A549 (cell line): Measurements from ENCODE around the gene TIGD6. TPM values are rescaled to one million over a fixed set of nuclear protein-coding genes. Genes with fewer than 3 reads are reported as not detected.
A peak's percentile ranks its signal among the peaks of the same experiment; 100 is the strongest.

Experiments
- ATAC-seq, 2 experiments: fragments of 200-7000 bp in 1 of 2; fragments of >200 bp in 1 of 2; cut with Nextera tagmentation in 1 of 2; cut with Tn5 transposase in 1 of 2; 3 replicates each; pipeline versions ENCODE4 v1.8.0 to v1.9.1; 2018 to 2020; ENCODE audit warnings: mild to moderate bottlenecking in 1 of 2, moderate library complexity in 1 of 2
- CTCF ChIA-PET: fragments of 300-600 bp; sonication (Branson Sonifier 250); formaldehyde crosslinking; extraction: SDS; loops from one replicate; lab custom pipeline; 2021; ENCODE audit warnings: antibody characterized with exemption, inconsistent platforms; lab: Yijun Ruan, JAX
- POLR2A ChIA-PET: fragments of 350-600 bp; formaldehyde crosslinking; extraction: SDS; loops from one replicate; lab custom pipeline; 2021; ENCODE audit warnings: antibody characterized with exemption, inconsistent platforms; lab: Yijun Ruan, JAX
- DNase-seq, 2 experiments: peaks; one replicate each; pipeline versions ENCODE4 v3.0.0 to v3.0.0-alpha.2; 2011 to 2016; ENCODE audit warnings: low read depth in 1 of 2, low spot score in 1 of 2
- FAIRE-seq: peaks from 2 replicates; lab custom pipeline; 2011; peaks lifted over from hg19 to GRCh38; lab: Jason Lieb, UNC
- H3K27ac ChIP-seq, 2 experiments: fragments of >200 bp; sonication (Bioruptor Twin); formaldehyde crosslinking; 3 replicates each; pipeline ENCODE4 v1.5.1; 2016 to 2017
- H3K4me1 ChIP-seq: fragments of >200 bp; sonication (Bioruptor Twin); formaldehyde crosslinking; 3 replicates; pipeline ENCODE4 v1.6.1; 2016
- H3K4me2 ChIP-seq: fragments of >200 bp; sonication (Bioruptor Twin); formaldehyde crosslinking; 3 replicates; pipeline ENCODE4 v1.6.1; 2016
- H3K4me3 ChIP-seq: fragments of >200 bp; sonication (Bioruptor Twin); formaldehyde crosslinking; 3 replicates; pipeline ENCODE4 v1.5.1; 2016
- H3K9me3 ChIP-seq: fragments of >200 bp; sonication (Bioruptor Twin); formaldehyde crosslinking; 3 replicates; pipeline ENCODE4 v1.6.1; 2016
- ATOH8 ChIP-seq: fragments of 250-450 bp; sonication (Bioruptor Pico); IDR thresholded peaks from 2 replicates; pipeline ENCODE4 v1.5.0; 2020; ENCODE audit warnings: low read depth, mild to moderate bottlenecking, moderate library complexity
- BCL3 ChIP-seq: fragments of >200 bp; sonication (Bioruptor Twin); formaldehyde crosslinking; IDR thresholded peaks from 3 replicates; pipeline ENCODE4 v1.6.1; 2016
- CHD2 ChIP-seq: fragments of 150-350 bp; IDR thresholded peaks from 2 replicates; pipeline ENCODE4 v1.6.1; 2014; ENCODE audit warnings: low read length; ENCODE audit not compliant: partially characterized antibody
- EHF ChIP-seq: fragments of 250-450 bp; sonication (Bioruptor Pico); IDR thresholded peaks from 2 replicates; pipeline ENCODE4 v1.5.0; 2020; ENCODE audit warnings: mild to moderate bottlenecking
- EP300 ChIP-seq, 2 experiments: fragments of >200 bp; sonication (Bioruptor Twin); formaldehyde crosslinking; IDR thresholded peaks; 2 replicates in 1 of 2; 3 replicates in 1 of 2; pipeline ENCODE4 v1.6.1; 2016 to 2017
- FOSL2 ChIP-seq, 2 experiments: fragments of 450-650 bp in 1 of 2; fragments of >200 bp in 1 of 2; sonication (Bioruptor Twin) in 1 of 2; formaldehyde crosslinking; IDR thresholded peaks; 2 replicates each; pipeline versions ENCODE4 v1.5.0 to v1.6.1; 2016 to 2020; ENCODE audit warnings: mild to moderate bottlenecking in 1 of 2, moderate library complexity in 1 of 2
- FOXS1 ChIP-seq: fragments of 250-450 bp; sonication (Bioruptor Pico); IDR thresholded peaks from 2 replicates; pipeline ENCODE4 v1.5.0; 2020; ENCODE audit warnings: mild to moderate bottlenecking, moderate library complexity
- HOXB13 ChIP-seq: fragments of 250-450 bp; sonication (Bioruptor Pico); IDR thresholded peaks from 2 replicates; pipeline ENCODE4 v1.5.0; 2020; ENCODE audit warnings: low read depth, mild to moderate bottlenecking, moderate library complexity
- JUNB ChIP-seq: fragments of >200 bp; sonication (Bioruptor Twin); formaldehyde crosslinking; IDR thresholded peaks from 2 replicates; pipeline ENCODE4 v1.6.1; 2016
- MAFK ChIP-seq: fragments of 450-650 bp; IDR thresholded peaks from 2 replicates; pipeline ENCODE4 v1.6.1; 2014; ENCODE audit not compliant: partially characterized antibody
- MAZ ChIP-seq: fragments of 150-350 bp; IDR thresholded peaks from 2 replicates; pipeline ENCODE4 v1.6.1; 2014; ENCODE audit warnings: antibody characterized with exemption, low read depth, low read length, borderline replicate concordance
- MYC ChIP-seq: IDR thresholded peaks from 2 replicates; pipeline ENCODE4 v1.6.1; 2012; ENCODE audit warnings: mild to moderate bottlenecking, inconsistent platforms, low read length, improper control_type of control experiment, borderline replicate concordance
- NR3C1 ChIP-seq: fragments of >200 bp; sonication (Bioruptor Twin); formaldehyde crosslinking; IDR thresholded peaks from 3 replicates; pipeline ENCODE4 v1.6.1; 2017
- PHF8 ChIP-seq: fragments of 200-600 bp; sonication (generic); IDR thresholded peaks from 2 replicates; pipeline ENCODE4 v1.6.1; 2016; ENCODE audit warnings: low read depth, mild to moderate bottlenecking, antibody characterized with exemption, moderate library complexity, borderline replicate concordance
- POLR2AphosphoS2 ChIP-seq: conservative IDR thresholded peaks from 2 replicates; pipeline ENCODE4 v1.6.1; 2012; ENCODE audit warnings: low read length, improper control_type of control experiment, inconsistent platforms
- RCOR1 ChIP-seq: fragments of 150-350 bp; IDR thresholded peaks from 2 replicates; pipeline ENCODE4 v1.6.1; 2014; ENCODE audit warnings: antibody characterized with exemption, low read length, low read depth
- REST ChIP-seq: fragments of 200-600 bp; sonication (generic); IDR thresholded peaks from 2 replicates; pipeline ENCODE4 v1.6.1; 2016; ENCODE audit warnings: antibody characterized with exemption, mild to moderate bottlenecking, moderate library complexity
- SMC3 ChIP-seq: fragments of >200 bp; sonication (Bioruptor Twin); formaldehyde crosslinking; IDR thresholded peaks from 3 replicates; pipeline ENCODE4 v1.6.1; 2018; ENCODE audit warnings: inconsistent platforms
- TP53 ChIP-seq: fragments of 250-450 bp; sonication (Bioruptor Pico); IDR thresholded peaks from 2 replicates; pipeline ENCODE4 v1.5.0; 2021; ENCODE audit warnings: mild to moderate bottlenecking, moderate library complexity
- ZC3H11A ChIP-seq: fragments of 450-650 bp; IDR thresholded peaks from 2 replicates; pipeline ENCODE4 v1.6.1; 2014; ENCODE audit warnings: antibody characterized with exemption, mild to moderate bottlenecking
- ZSCAN20 ChIP-seq: fragments of 250-450 bp; sonication (Bioruptor Pico); IDR thresholded peaks from 2 replicates; pipeline ENCODE4 v1.8.0; 2022; ENCODE audit warnings: mild to moderate bottlenecking, moderate library complexity
- WGBS: methylation state at CpG from one replicate; pipeline ENCODE4 v1.1.6; 2017; ENCODE audit errors: missing lambda C conversion rate; 5-methylcytosine and 5-hydroxymethylcytosine counted together
- polyA plus RNA-seq, 4 experiments: library from polyadenylated mRNA; depleted of rRNA in 3 of 4; stranded (reverse); fragments of >200 nt; fragmentation: RNase III in 1 of 4; extraction: RNeasy Plus Mini Kit Qiagen cat#74134 plus additional on column Dnase treatment in 1 of 4; gene quantifications; 2 replicates in 3 of 4; 3 replicates in 1 of 4; pipeline ENCODE4 v1.2.3, GENCODE V29; 2011 to 2017
- TF ChIP-seq, protein P1 (sequence below): IDR thresholded peaks from 2 replicates; pipeline ENCODE4 v1.6.1; 2012; ENCODE audit warnings: low read depth, borderline replicate concordance
- TF ChIP-seq, protein P2 (sequence below): fragments of >200 bp; sonication (Bioruptor Twin); formaldehyde crosslinking; IDR thresholded peaks from 2 replicates; pipeline ENCODE4 v1.6.1; 2016
- TF ChIP-seq, protein P3 (sequence below): fragments of 450-650 bp; IDR thresholded peaks from 2 replicates; pipeline ENCODE4 v1.6.1; 2014; ENCODE audit warnings: antibody characterized with exemption

TIGD6 gene
- polyA plus RNA-seq, 2 of the 4 experiments (the other 2 are of a cell fraction): 4.3 to 7.3 TPM

DNA sequence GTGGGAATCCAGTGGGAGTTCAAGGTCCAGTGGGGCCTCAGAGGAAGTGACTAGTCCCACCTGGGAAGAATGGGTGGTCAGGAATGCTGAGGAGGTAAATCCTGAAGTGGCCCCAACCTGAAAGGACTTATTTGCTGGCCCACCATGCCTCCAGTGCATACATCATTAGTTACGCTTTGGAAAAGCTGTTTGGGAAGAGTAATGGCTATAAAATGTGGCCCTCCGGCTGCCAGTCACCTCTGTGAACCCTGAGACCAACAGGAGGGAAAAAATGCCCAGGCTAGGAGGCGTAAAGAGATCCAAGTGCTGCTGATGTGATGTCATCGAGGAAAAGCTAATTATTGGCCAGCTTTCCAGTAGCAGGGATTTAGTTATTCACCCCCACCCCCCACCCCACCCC, 42.6 kb downstream of the TIGD6 start (continued):
- TF ChIP-seq EP300 (IDR thresholded peaks at IDR 0.05): peak in 1 of 2 experiments; percentile 68; a peak in 1 of 5 replicates
- TF ChIP-seq TP53 (CRISPR knock-in tag): no peak
- TF ChIP-seq, protein P1, sequence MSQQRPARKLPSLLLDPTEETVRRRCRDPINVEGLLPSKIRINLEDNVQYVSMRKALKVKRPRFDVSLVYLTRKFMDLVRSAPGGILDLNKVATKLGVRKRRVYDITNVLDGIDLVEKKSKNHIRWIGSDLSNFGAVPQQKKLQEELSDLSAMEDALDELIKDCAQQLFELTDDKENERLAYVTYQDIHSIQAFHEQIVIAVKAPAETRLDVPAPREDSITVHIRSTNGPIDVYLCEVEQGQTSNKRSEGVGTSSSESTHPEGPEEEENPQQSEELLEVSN: no peak
- no peak for TF ChIP-seq HOXB13
- TF ChIP-seq FOXS1: no peak
- TF ChIP-seq MAFK: peak; percentile 65
- no peak for TF ChIP-seq POLR2AphosphoS2
- TF ChIP-seq ZSCAN20 (CRISPR knock-in tag): no peak
- no peak for TF ChIP-seq CHD2
- no peak for TF ChIP-seq ZC3H11A
- TF ChIP-seq MYC: no peak
- TF ChIP-seq PHF8: no peak
- TF ChIP-seq, protein P2, sequence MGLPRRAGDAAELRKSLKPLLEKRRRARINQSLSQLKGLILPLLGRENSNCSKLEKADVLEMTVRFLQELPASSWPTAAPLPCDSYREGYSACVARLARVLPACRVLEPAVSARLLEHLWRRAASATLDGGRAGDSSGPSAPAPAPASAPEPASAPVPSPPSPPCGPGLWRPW: no peak
- no peak for TF ChIP-seq EHF
- TF ChIP-seq ATOH8: no peak
- TF ChIP-seq BCL3: no peak
- TF ChIP-seq FOSL2 (IDR thresholded peaks at IDR 0.05): no peak
- peak; percentile 79 for TF ChIP-seq FOSL2 (CRISPR knock-in tag; IDR thresholded peaks at IDR 0.05)
- no peak for TF ChIP-seq RCOR1
- TF ChIP-seq MAZ: no peak
- no peak for TF ChIP-seq NR3C1
- TF ChIP-seq, protein P3, sequence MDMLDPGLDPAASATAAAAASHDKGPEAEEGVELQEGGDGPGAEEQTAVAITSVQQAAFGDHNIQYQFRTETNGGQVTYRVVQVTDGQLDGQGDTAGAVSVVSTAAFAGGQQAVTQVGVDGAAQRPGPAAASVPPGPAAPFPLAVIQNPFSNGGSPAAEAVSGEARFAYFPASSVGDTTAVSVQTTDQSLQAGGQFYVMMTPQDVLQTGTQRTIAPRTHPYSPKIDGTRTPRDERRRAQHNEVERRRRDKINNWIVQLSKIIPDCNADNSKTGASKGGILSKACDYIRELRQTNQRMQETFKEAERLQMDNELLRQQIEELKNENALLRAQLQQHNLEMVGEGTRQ: no peak
- TF ChIP-seq JUNB: 0 out of 2 replicates have a peak, but pooled peaks have one; percentile 14
- no peak for TF ChIP-seq SMC3

DNA sequence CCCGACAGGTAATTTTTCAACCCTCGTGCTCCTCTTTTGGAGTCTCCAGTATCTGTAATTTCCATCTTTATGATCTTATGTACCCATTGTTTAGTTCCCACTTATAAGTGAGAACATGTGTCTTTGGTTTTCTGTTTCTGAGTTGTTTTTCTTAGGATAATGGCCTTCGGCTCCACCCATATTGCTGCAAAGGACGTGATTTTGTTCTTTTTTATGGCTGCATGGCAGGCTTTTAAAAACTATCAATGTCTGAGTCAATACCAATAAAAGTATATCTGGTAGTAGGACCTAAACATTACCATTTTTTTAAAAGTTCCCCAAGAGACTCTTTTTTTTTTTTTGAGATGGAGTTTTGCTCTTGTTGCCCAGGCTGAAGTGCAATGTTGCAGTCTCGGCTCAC, 43.8 kb downstream of the TIGD6 start:
- Histone ChIP-seq H3K9me3 (no peaks in the 10 kb centered on the region), H3K4me1 (peaks cover 38% of the 10 kb centered on the region), H3K27ac (peak overlapping the region; percentile 91 to 96; a peak in 5 of 6 replicates), H3K4me2 (peak overlapping the region; percentile 80; the same call in 1 of the 3 replicates), H3K4me3 (no peak overlapping the region)
- DNase-seq: no peak
- ATAC-seq: no peak
- WGBS: 68% methylated on average over 5 of the region's 5 CpGs
- ChIA-PET POLR2A (no interaction called here), CTCF (interaction anchor here (0.7 to 16.5 kb wide), 6 partner anchors 8 to 123 kb away, joined by 3 to 594 read pairs (median 192); partner anchors contain the start of gene PDE6A)
- FAIRE-seq: no peak
- TF ChIP-seq REST: no peak
